Measurements from ENCODE around the gene CAMTA2. TPM values are rescaled to one million over a fixed set of nuclear protein-coding genes. Genes with fewer than 3 reads are reported as not detected.

Gene CAMTA2
- total and polyA plus RNA-seq, 9 of the 15 experiments (the other 6 are each of a cell fraction or from before 2014, with no cell fraction given), result 0.24 to 25.1 (median 6.3) TPM

GRCh38 chr17:4967539-4968485 is 19.7 kb downstream of the CAMTA2 start, which contains the start of gene SPAG7 (continued):
- peak; percentile 36 for TF ChIP-seq CXXC5 (CRISPR knock-in tag; IDR thresholded peaks at IDR 0.05)
- TF ChIP-seq ETV6 (IDR thresholded peaks at IDR 0.05; ENCODE audit: borderline replicate concordance in 1 of 2, low read depth in 2 of 2, low read length in 1 of 2), result no peak; a peak in 1 of 4 replicates
- 0 out of 2 replicates have a peak, but pooled peaks have one; percentile 29 for TF ChIP-seq ETV6 (CRISPR knock-in tag; IDR thresholded peaks at IDR 0.05; ENCODE audit: borderline replicate concordance)
- peak; percentile 15 to 42; a peak in 2 of 4 replicates for TF ChIP-seq NRF1 (conservative IDR thresholded peaks at IDR 0.05 in 1 of 2, IDR thresholded peaks at IDR 0.05 in 1 of 2)
- no peak for TF ChIP-seq STAG1 (CRISPR knock-in tag; IDR thresholded peaks at IDR 0.05; ENCODE audit: borderline replicate concordance)
- TF ChIP-seq TAF9B (IDR thresholded peaks at IDR 0.05; ENCODE audit: partially characterized antibody), result peak; percentile 79
- TF ChIP-seq ID3 (CRISPR knock-in tag; IDR thresholded peaks at IDR 0.05), result no peak
- no peak for TF ChIP-seq ID3 (tag; IDR thresholded peaks at IDR 0.05)
- peak; percentile 56; the same call in 1 of the 2 replicates for TF ChIP-seq C11orf30 (IDR thresholded peaks at IDR 0.05; ENCODE audit: low read depth)
- peak; percentile 31; the same call in 1 of the 2 replicates for TF ChIP-seq CTBP1 (IDR thresholded peaks at IDR 0.05; ENCODE audit: borderline replicate concordance)
- TF ChIP-seq, protein P1, sequence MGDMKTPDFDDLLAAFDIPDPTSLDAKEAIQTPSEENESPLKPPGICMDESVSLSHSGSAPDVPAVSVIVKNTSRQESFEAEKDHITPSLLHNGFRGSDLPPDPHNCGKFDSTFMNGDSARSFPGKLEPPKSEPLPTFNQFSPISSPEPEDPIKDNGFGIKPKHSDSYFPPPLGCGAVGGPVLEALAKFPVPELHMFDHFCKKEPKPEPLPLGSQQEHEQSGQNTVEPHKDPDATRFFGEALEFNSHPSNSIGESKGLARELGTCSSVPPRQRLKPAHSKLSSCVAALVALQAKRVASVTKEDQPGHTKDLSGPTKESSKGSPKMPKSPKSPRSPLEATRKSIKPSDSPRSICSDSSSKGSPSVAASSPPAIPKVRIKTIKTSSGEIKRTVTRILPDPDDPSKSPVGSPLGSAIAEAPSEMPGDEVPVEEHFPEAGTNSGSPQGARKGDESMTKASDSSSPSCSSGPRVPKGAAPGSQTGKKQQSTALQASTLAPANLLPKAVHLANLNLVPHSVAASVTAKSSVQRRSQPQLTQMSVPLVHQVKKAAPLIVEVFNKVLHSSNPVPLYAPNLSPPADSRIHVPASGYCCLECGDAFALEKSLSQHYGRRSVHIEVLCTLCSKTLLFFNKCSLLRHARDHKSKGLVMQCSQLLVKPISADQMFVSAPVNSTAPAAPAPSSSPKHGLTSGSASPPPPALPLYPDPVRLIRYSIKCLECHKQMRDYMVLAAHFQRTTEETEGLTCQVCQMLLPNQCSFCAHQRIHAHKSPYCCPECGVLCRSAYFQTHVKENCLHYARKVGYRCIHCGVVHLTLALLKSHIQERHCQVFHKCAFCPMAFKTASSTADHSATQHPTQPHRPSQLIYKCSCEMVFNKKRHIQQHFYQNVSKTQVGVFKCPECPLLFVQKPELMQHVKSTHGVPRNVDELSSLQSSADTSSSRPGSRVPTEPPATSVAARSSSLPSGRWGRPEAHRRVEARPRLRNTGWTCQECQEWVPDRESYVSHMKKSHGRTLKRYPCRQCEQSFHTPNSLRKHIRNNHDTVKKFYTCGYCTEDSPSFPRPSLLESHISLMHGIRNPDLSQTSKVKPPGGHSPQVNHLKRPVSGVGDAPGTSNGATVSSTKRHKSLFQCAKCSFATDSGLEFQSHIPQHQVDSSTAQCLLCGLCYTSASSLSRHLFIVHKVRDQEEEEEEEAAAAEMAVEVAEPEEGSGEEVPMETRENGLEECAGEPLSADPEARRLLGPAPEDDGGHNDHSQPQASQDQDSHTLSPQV (IDR thresholded peaks at IDR 0.05), result peak; percentile 62
- TF ChIP-seq POLR2G (IDR thresholded peaks at IDR 0.05; ENCODE audit: low read depth, low read length), result peak; percentile 83
- peak; percentile 92 for TF ChIP-seq EGR1 (conservative IDR thresholded peaks at IDR 0.05)
- no peak for TF ChIP-seq SMAD2 (IDR thresholded peaks at IDR 0.05; ENCODE audit: low read depth, low read length)
- TF ChIP-seq POLR2A (conservative IDR thresholded peaks at IDR 0.05), result peak; percentile 85
- peak in 1 of 2 experiments; percentile 63; a peak in 1 of 4 replicates for TF ChIP-seq SRF (CRISPR knock-in tag; IDR thresholded peaks at IDR 0.05)
- peak; percentile 66 for TF ChIP-seq MYC (IDR thresholded peaks at IDR 0.05; ENCODE audit: low read depth, low read length)
- TF ChIP-seq MYC (CRISPR knock-in tag; IDR thresholded peaks at IDR 0.05; ENCODE audit: borderline replicate concordance, low read depth), result no peak
- TF ChIP-seq CBX3 (IDR thresholded peaks at IDR 0.05; ENCODE audit: borderline replicate concordance in 1 of 2, low read length in 2 of 2), result 0 out of 3 replicates have a peak, but pooled peaks of 1 of the 2 experiments have one; percentile 17
- peak; percentile 32; the same call in 1 of the 2 replicates for TF ChIP-seq L3MBTL2 (IDR thresholded peaks at IDR 0.05)
- peak; percentile 78 for TF ChIP-seq RBFOX2 (IDR thresholded peaks at IDR 0.05; ENCODE audit: low read depth, low read length)
